ENCODE measurements around the gene NOC2L.
A peak's percentile ranks its signal among the peaks of the same experiment; 100 is the strongest.
"Not testable (repeated sequence)": the region's sequence is repeated elsewhere in the genome, so short reads cannot be mapped to it uniquely, and the experiment has no call there.

NOC2L gene

GRCh38 chr1:993379-993995 is 34.4 kb upstream of the NOC2L start:
- no peak for DNase-seq

GRCh38 chr1:992362-992761 is 33.3 kb upstream of the NOC2L start:
- DNase-seq: no peak

- DNase-seq: no peak
These were observed 32.8 kb upstream of the NOC2L start for GRCh38 chr1:991895-992294.

GRCh38 chr1:991275-991674 is 32.2 kb upstream of the NOC2L start:
- not testable (repeated sequence) for DNase-seq

- not testable (repeated sequence) for DNase-seq
These were observed 29.0 kb upstream of the NOC2L start for GRCh38 chr1:988061-988460.

GRCh38 chr1:985126-985525 is 26.1 kb upstream of the NOC2L start:
- DNase-seq: no peak

- DNase-seq: no peak
These were observed 25.4 kb upstream of the NOC2L start for GRCh38 chr1:984476-984814.

- peak; percentile 68 for DNase-seq
These were observed 24.9 kb upstream of the NOC2L start for GRCh38 chr1:983798-984475.

GRCh38 chr1:982765-983436 is 23.8 kb upstream of the NOC2L start:
- no peak for DNase-seq

- DNase-seq: no peak
These were observed 23.0 kb upstream of the NOC2L start, which contains the start of gene PERM1 for GRCh38 chr1:981955-982558. Gene PERM1, minus strand, starts transcription at chr1:982093. Its CDS starts 1,064 bp downstream, at chr1:981029.

GRCh38 chr1:981491-981954 is 22.5 kb upstream of the NOC2L start:
- no peak for DNase-seq

GRCh38 chr1:980602-981395 is 21.7 kb upstream of the NOC2L start:
- no peak for DNase-seq

GRCh38 chr1:980137-980571 is 21.1 kb upstream of the NOC2L start:
- DNase-seq: no peak

- DNase-seq: no peak
These were observed 20.7 kb upstream of the NOC2L start for GRCh38 chr1:979744-980072.

- no peak for DNase-seq
These were observed 20.0 kb upstream of the NOC2L start for GRCh38 chr1:978835-979743.

GRCh38 chr1:978069-978834 is 19.2 kb upstream of the NOC2L start:
- DNase-seq: no peak

- not testable (repeated sequence) for DNase-seq
These were observed 17.7 kb upstream of the NOC2L start for GRCh38 chr1:976791-977190.

- peak; percentile 92 for DNase-seq
These were observed 17.0 kb upstream of the NOC2L start for GRCh38 chr1:975896-976683.

GRCh38 chr1:975365-975764 is 16.3 kb upstream of the NOC2L start:
- DNase-seq: no peak

- no peak for DNase-seq
These were observed 15.8 kb upstream of the NOC2L start for GRCh38 chr1:974687-975328.
